Measurements from ENCODE around the gene CENPE.
"Not testable (repeated sequence)": the region's sequence is repeated elsewhere in the genome, so short reads cannot be mapped to it uniquely, and the experiment has no call there.

The CENPE gene

GRCh38 chr4:103198111-103198765, at the start of gene CENPE:
TSS of gene CENPE (minus strand) at chr4:103198343. CDS start at chr4:103198319, 24 bp downstream.
- ChIA-PET POLR2A (ENCODE audit: low non-redundant PET) (no interaction called here), CTCF (interaction anchor here (1.2 kb wide), 1 partner anchor 588 kb away, joined by 3 read pairs; no protein-coding TSS in a partner anchor)
- peak; percentile 75 for DNase-seq (ENCODE audit: low spot score)
- no peak for TF ChIP-seq CTCF (conservative IDR thresholded peaks at IDR 0.05; ENCODE audit: low read depth)
- peak within 1 kb of the TSS; percentile 75 for H3K27ac ChIP-seq

GRCh38 chr4:103244251-103244650, 46.1 kb upstream of the CENPE start:
- ChIA-PET POLR2A (ENCODE audit: low non-redundant PET) (interaction anchor here (0.7 kb wide), 1 partner anchor 10 kb away, joined by 3 read pairs; no protein-coding TSS in a partner anchor), CTCF (no interaction called here)
- DNase-seq (ENCODE audit: low spot score): no peak
- H3K27ac ChIP-seq: no peak overlapping the region
- TF ChIP-seq CTCF (conservative IDR thresholded peaks at IDR 0.05; ENCODE audit: low read depth): no peak

GRCh38 chr4:103230938-103231337, 32.8 kb upstream of the CENPE start:
- POLR2A ChIA-PET (ENCODE audit: low non-redundant PET); DNase-seq (ENCODE audit: low spot score); CTCF ChIA-PET; H3K27ac ChIP-seq: not testable (repeated sequence)

GRCh38 chr4:103223556-103223955, 25.4 kb upstream of the CENPE start:
- POLR2A ChIA-PET (ENCODE audit: low non-redundant PET); CTCF ChIA-PET; H3K27ac ChIP-seq; DNase-seq (ENCODE audit: low spot score): not testable (repeated sequence)

- POLR2A ChIA-PET (ENCODE audit: low non-redundant PET): no interaction called here
- DNase-seq (ENCODE audit: low spot score): no peak
- H3K27ac ChIP-seq: no peak overlapping the region
- TF ChIP-seq CTCF (conservative IDR thresholded peaks at IDR 0.05; ENCODE audit: low read depth): no peak
- CTCF ChIA-PET: interaction anchor here (0.6 to 2.1 kb wide), 2 partner anchors 503 to 578 kb away, joined by 3 to 12 read pairs; no protein-coding TSS in a partner anchor
Observed at GRCh38 chr4:103207673-103208072, 9.5 kb upstream of the CENPE start.

GRCh38 chr4:103204111-103204510, 6.0 kb upstream of the CENPE start:
- CTCF ChIA-PET: interaction anchor here (0.5 to 1.4 kb wide), 5 partner anchors 262 to 582 kb away, joined by 3 to 7 read pairs (median 3); no protein-coding TSS in a partner anchor
- no peak overlapping the region for H3K27ac ChIP-seq
- TF ChIP-seq CTCF (conservative IDR thresholded peaks at IDR 0.05; ENCODE audit: low read depth): peak; percentile 45
- DNase-seq (ENCODE audit: low spot score): no peak
- POLR2A ChIA-PET (ENCODE audit: low non-redundant PET): no interaction called here

GRCh38 chr4:103201724-103202123, 3.6 kb upstream of the CENPE start:
- DNase-seq (ENCODE audit: low spot score): no peak
- POLR2A ChIA-PET (ENCODE audit: low non-redundant PET): no interaction called here
- no peak for TF ChIP-seq CTCF (conservative IDR thresholded peaks at IDR 0.05; ENCODE audit: low read depth)
- CTCF ChIA-PET: no interaction called here
- H3K27ac ChIP-seq: no peak overlapping the region
